ENCODE data around the gene LITAF.
A peak's percentile ranks its signal among the peaks of the same experiment; 100 is the strongest.

Gene LITAF

DNA sequence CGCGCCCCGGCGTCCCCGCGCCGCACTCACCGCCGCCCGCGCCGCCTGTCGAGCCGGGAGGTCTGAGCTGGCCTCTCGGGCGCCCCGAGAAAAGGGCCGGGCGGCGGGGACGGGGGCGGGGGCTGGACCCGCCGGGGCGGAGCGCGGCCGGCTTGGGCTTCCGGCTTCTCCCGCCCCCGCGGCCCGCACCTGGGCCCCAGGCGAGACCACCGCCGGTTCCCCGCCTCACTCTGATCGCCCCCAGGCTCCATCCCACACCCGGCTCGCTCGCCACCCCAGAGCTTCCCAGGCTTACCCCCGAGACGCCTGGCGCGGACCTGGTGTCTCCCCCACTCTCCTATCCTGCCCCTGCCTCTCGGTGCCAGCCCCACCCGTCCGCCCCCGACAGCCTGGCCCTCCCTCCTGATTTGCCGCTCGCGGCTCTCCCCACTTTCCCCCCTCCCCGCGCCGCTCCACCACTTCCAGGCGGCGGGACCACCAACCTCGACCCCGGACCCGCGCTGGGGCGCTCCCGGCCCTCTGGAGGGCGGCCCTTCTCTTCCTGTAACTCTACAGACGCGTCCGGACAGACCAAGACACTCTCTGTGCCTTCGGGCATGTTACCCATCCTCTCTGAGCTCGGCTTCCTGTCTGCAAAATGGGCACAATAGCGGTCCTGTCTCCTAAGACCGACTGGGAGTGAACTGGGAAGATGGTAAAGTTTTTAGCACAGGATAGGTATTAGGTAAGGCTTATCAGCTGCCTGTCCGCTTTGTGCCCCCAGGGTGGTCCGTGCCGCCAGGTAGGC, at the start of gene LITAF:
TSS of gene LITAF (minus strand) at position 64 of the 787 bp plus-strand sequence. CDS start 30,189 bp downstream, outside the sequence.
- DNase-seq (ENCODE audit: low read depth): no peak

GRCh38 chr16:11636172-11636721, 49.5 kb upstream of the LITAF start:
- DNase-seq (ENCODE audit: low read depth): no peak

GRCh38 chr16:11635679-11636171, 49.0 kb upstream of the LITAF start:
- no peak for DNase-seq (ENCODE audit: low read depth)

DNA sequence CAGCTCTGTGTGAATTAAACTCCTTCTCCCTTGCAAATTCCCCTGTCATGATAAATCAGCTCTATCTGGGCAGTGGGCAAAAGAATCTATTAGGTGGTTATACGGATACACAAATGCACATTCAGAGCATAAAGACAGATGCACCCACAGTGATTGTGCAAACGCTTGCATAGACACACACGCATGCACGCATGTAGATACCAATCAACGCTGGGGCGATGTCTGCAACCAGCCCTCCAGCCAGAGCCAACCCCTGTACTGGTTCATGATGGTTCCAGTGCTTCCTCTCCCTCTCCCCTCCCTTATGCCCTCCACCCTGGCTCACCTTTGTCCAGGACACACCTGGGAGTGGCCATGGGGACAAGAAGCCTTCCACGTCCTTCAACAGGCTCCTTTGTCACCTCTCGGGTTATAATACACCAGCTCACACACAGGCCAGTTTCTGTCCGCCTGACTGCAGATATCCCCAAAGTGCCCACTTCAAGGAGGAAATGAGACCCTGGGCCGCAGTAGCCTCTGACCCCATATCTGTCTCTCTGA, 48.5 kb upstream of the LITAF start:
- no peak for DNase-seq (ENCODE audit: low read depth)

DNA sequence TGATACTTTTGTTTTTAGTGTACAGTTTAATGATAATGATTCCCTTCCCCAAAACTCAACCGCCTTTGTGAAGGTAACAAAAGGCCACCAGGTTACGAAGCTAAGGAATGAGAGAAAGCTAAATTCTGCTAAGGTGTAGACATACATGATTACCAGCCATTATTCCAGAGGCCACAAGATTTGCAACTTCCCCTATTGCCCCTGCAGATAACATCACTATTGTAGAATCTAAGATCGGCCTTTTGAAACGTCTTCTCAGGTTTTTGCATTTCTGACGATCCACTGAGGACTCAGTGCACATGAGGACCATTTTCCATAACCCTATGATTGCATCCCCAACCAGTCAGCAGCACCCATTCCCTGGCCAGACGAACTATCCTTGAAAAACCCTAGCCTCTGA, 47.6 kb upstream of the LITAF start:
- DNase-seq (ENCODE audit: low read depth): no peak

GRCh38 chr16:11633113-11633512, 46.4 kb upstream of the LITAF start:
- DNase-seq (ENCODE audit: low read depth): no peak

DNA sequence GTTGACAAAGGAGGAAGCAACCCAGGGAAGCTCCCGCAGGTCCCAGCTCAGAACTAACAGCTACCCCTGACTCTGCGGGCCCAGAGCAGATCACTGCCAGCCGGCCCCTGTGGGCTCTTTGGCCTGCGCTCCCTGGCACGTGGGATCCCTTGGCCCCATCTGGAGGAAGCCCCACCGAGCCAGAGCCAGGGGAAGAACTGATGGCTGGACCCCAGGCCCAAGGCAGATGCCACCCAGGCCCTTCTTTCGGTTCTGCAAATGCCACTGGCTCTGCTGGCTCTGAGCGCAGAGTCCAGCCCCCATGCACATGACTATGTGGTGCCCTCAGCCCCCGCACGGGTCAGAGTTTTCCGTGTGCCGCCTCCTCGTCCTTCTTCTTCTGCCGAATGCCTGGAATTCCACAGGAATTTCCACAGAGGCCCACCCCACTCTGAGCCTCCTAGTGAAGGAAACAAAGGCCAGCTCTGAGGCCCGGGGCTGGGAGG, 45.8 kb upstream of the LITAF start:
- DNase-seq (ENCODE audit: low read depth): peak; percentile 88

GRCh38 chr16:11631214-11631613, 44.5 kb upstream of the LITAF start:
- no peak for DNase-seq (ENCODE audit: low read depth)

GRCh38 chr16:11630768-11631056, 44.0 kb upstream of the LITAF start:
- DNase-seq (ENCODE audit: low read depth): no peak

DNA sequence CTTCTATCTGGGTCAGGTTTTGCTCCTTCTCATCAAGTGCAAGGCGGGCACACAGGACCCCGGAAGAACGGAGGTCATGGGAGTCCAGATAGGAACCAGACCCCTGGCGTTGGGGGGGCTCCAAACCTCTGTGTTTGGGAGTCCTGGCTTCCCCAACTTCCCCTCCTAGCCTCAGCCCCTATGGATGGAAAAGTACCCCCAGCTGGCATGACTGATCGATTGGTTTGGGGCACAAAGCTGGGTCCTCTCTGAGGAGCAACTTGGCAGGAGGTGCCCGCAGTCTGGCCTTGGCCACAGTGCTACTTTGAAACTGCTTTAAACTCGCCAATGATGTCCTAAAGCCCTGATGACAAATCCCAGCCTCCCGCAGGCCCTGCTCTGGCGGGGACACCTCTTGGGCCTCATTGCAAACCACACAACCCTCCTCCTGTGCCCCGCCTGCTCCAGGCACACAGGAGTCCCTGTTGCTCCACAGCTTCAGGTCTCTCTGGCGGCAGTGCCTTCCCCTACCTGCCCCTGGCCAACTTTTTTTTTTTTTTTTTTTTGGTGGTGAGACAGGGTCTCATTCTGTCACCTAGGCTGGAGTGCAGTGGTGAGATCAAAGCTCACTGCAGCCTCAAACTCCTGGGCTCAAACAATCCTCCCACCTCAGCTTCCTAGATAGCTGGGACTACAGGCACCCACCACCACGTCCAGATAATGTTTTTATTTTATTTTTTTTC, 43.5 kb upstream of the LITAF start:
- DNase-seq (ENCODE audit: low read depth): no peak

DNA sequence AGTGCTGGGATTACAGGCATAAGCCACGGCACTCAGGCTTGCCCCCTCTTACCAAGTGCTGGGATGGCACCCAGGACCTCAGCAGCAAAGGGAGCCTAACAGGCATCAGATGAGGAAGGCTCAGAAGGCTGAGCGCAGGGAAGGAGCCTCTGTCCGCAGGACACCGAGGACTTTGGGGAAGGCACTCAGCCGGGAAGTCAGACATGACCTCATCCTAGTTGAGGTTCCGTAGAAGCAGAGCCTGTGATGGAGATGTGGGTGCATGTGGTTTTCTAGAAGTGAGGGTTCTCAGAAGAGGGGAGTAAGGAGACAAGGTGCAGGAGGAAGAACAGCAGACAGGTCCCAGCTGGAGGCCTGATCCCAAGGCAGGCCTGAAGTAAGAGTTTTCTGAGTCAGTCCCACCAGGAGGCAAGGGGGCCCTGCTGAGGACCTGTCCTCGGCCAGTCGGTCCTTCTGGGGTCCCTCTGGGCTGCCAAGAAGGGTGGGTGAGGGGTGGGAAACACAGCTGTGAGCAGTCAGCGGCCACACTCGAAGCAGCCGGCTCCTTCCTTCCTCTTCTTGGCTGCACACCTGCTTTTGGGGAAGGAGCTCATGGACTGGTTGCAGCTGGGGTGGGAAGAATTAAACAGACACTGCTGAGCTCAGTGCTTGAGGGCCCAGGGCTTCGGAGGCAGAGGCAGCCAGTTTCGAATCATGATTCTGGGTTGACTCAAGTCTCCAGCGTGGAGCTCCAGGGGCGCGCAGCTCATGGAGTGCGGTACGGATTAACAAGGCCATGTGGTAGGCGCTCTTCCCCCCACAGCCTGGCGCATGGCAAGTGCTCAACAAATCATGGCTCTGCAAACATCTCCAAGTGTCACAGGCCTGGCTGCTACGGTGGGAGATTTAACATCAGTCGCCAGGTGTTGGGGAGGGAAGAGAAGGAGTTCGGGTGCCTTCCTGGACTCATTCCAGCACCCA, 42.6 kb upstream of the LITAF start:
- peak; percentile 20 for DNase-seq (ENCODE audit: low read depth)

- peak; percentile 69 for DNase-seq (ENCODE audit: low read depth)
These were observed 41.2 kb upstream of the LITAF start for GRCh38 chr16:11627822-11628457.

DNA sequence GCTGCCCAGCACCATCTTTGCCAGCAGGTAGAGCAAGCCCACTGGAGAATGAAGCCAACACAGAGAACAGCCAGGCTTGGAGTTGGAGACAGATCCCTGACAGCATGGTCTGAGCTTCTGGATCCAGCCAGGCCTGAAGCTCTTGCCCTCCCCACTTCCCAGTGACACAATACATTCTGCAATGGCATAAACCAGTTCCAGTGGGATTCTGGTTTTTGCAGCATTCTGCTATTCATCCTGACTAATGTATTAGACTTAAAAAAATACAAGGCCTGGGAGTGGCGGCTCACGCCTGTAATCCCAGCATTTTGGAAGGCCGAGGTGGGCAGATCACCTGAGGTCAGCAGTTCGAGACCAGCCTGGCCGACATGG, 40.6 kb upstream of the LITAF start:
- DNase-seq (ENCODE audit: low read depth): no peak

- DNase-seq (ENCODE audit: low read depth): no peak
These were observed 40.1 kb upstream of the LITAF start for GRCh38 chr16:11626657-11627291.

DNA sequence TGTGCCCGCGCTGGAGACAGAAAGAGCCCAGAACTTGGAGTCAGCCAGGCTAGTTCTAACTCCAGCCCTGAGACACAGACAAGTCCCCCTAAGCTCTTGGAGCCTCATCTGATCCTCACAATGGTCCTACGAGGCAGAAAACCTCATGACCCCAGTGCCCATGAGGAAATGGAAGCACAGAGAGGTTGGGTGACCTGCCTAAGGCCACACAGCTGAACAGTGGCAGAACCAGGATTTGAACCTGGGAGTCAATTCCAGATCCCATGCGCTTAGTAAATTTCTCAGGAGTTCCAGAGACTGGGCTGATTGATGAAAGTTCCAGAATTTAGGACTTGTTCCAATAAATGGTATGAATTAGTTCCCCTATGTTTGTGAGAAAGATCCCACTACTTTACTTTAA, 39.0 kb upstream of the LITAF start:
- no peak for DNase-seq (ENCODE audit: low read depth)

DNA sequence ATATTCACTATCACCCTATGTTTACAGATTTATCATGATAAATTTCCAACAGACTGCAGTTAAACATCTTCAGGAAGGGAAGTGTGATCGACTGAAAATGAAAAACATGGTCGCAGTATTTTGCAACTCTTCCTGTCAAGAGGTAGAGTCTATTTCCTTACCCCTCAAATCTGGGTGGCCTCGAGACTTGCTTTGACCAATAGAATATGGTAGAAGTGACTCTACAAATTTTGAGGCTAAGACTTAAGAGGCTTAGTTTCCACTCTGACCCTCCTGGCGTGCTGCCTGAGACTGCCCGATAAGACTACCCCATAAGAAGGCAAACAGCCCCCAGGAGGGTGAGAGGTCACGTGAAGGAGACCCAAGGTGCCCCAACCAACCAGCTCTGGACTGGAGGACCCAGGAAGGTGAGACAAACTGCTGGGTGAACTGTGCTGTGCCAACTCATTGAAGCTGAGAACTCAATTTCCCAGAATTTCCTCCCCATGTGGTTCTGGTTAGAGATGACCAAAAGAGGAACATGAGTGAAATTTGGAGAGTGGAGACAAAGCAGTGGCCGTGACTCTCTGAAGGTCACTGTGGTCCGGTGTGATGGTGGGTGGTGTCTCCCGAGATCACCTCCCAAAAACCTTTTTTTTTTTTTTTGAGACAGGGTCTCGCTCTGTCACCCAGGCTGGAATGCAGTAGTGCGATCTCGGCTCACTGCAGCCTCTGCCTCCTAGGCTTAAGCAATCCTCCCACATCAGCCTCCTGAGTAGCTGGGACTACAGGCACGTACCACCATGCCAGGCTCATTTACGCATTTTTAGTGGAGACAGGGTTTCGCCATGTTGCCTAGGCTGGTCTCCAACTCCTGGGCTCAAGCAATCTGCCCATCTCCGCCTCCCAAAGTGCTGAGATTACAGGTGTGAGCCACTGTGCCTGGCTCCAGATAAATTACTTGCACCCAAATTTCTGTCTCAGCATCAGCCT, 38.2 kb upstream of the LITAF start:
- DNase-seq (ENCODE audit: low read depth): no peak

GRCh38 chr16:11624205-11624604, 37.5 kb upstream of the LITAF start:
- DNase-seq (ENCODE audit: low read depth): no peak

GRCh38 chr16:11621920-11622651, 35.4 kb upstream of the LITAF start:
- no peak for DNase-seq (ENCODE audit: low read depth)

DNA sequence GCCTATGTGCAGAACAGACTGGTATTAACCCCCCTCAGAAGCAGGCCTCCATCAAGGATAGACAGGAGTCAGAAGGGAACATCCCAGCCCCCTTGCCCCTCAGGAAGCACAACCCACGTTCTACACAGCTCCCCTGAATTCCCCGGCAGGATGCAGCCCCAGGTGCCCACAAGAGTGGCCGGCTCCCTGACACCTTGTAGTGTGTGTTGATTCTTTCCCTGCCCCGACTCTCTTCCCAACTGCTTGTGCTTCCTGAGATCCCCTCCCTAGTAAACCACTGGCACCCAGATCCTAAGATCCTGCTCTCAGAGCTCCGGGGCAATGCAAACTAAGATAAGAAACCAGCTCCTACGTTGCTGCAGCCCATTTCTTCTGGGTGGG, 34.8 kb upstream of the LITAF start:
- DNase-seq (ENCODE audit: low read depth): no peak

Data from amniotic epithelial cell (primary cell).